ENCODE results near the gene ACOT2. TPM values are rescaled to one million over a fixed set of nuclear protein-coding genes. Genes with fewer than 3 reads are reported as not detected.

Gene ACOT2
- polyA plus RNA-seq, 1 experiment, result 70.2 TPM

DNA sequence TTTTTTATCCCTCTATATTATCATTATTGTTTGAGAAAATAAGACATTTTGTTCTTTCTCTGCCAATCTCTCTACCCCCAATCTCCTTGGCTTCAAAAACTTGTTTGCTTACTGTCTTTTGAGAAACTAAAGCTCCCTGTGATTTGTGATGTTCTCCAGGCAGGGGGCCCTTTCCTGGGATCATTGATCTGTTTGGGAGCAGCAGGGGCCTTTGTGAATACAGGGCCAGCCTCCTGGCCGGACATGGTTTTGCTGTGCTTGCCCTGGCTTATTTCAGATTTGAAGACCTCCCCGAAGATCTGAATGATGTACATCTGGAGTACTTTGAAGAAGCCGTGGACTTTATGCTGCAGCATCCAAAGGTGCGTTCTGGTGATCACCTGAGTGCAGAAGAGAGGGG is 47.8 kb downstream of the ACOT2 start:
- CTCF ChIA-PET, result interaction anchor here (0.6 to 1.6 kb wide), 2 partner anchors 9 to 11 kb away, joined by 3 to 6 read pairs; no protein-coding TSS in a partner anchor

DNA sequence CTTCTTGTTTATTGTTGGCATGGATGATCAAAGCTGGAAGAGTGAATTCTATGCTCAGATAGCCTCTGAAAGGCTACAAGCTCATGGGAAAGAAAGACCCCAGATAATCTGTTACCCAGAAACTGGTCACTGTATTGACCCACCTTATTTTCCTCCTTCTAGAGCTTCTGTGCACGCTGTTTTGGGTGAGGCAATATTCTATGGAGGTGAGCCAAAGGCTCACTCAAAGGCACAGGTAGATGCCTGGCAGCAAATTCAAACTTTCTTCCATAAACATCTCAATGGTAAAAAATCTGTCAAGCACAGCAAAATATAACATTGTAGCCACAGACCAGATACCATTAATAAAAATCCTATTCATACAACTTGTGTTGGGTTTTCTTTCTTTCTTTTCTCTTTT is 50.5 kb downstream of the ACOT2 start:
- DNase-seq (ENCODE audit: low read depth), result no peak
- ChIA-PET POLR2A (no interaction called here), CTCF (interaction anchor here (1.5 kb wide), 2 partner anchors 14 to 107 kb away, joined by 3 to 5 read pairs; no protein-coding TSS in a partner anchor)
- no peak overlapping the region for H3K4me3 ChIP-seq (ENCODE audit: low read depth, low read length)
- no peaks in the 10 kb centered on the region for H3K27me3 ChIP-seq (ENCODE audit: control insufficient read depth, insufficient read depth, low read length)
- TF ChIP-seq, protein P1, sequence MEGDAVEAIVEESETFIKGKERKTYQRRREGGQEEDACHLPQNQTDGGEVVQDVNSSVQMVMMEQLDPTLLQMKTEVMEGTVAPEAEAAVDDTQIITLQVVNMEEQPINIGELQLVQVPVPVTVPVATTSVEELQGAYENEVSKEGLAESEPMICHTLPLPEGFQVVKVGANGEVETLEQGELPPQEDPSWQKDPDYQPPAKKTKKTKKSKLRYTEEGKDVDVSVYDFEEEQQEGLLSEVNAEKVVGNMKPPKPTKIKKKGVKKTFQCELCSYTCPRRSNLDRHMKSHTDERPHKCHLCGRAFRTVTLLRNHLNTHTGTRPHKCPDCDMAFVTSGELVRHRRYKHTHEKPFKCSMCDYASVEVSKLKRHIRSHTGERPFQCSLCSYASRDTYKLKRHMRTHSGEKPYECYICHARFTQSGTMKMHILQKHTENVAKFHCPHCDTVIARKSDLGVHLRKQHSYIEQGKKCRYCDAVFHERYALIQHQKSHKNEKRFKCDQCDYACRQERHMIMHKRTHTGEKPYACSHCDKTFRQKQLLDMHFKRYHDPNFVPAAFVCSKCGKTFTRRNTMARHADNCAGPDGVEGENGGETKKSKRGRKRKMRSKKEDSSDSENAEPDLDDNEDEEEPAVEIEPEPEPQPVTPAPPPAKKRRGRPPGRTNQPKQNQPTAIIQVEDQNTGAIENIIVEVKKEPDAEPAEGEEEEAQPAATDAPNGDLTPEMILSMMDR (IDR thresholded peaks at IDR 0.05; ENCODE audit: insufficient read depth, low read depth, low read length), result no peak
- no peaks in the 10 kb centered on the region for H3K36me3 ChIP-seq (ENCODE audit: control insufficient read depth, insufficient read depth, low read length)

More for the DNA sequence above, 47.8 kb downstream of the ACOT2 start:
- H3K4me3 ChIP-seq (ENCODE audit: low read depth, low read length), result no peak overlapping the region
- no peak for DNase-seq (ENCODE audit: low read depth)
- TF ChIP-seq, protein P1 (IDR thresholded peaks at IDR 0.05; ENCODE audit: insufficient read depth, low read depth, low read length), result no peak
- POLR2A ChIA-PET, result no interaction called here
- H3K36me3 ChIP-seq (ENCODE audit: control insufficient read depth, insufficient read depth, low read length), result no peaks in the 10 kb centered on the region
- no peaks in the 10 kb centered on the region for H3K27me3 ChIP-seq (ENCODE audit: control insufficient read depth, insufficient read depth, low read length)

DNA sequence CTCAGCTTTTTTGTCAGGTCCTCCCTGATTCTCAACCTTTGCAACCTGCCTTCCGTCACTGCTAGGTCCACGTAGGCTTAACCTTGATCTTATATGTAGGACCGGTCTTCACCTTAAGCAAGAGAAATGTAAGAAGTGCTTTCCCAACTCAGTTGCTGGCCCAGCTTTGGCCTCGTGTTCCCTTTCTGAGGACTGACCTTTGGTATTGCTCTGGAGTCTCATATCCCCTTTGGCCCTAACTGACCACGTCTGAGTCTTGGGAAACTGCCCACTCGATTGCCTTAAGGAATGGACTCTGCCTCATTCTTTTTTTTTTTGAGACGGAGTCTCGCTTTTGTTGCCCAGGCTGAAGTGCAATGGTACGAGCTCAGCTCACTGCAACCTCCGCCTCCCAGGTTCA is 51.3 kb downstream of the ACOT2 start:
- no peak overlapping the region for H3K4me3 ChIP-seq (ENCODE audit: low read depth, low read length)
- ChIA-PET CTCF (no interaction called here), POLR2A (no interaction called here)
- H3K27me3 ChIP-seq (ENCODE audit: control insufficient read depth, insufficient read depth, low read length), result no peaks in the 10 kb centered on the region
- DNase-seq (ENCODE audit: low read depth), result no peak
- H3K36me3 ChIP-seq (ENCODE audit: control insufficient read depth, insufficient read depth, low read length), result no peaks in the 10 kb centered on the region
- TF ChIP-seq, protein P1 (IDR thresholded peaks at IDR 0.05; ENCODE audit: insufficient read depth, low read depth, low read length), result no peak

DNA sequence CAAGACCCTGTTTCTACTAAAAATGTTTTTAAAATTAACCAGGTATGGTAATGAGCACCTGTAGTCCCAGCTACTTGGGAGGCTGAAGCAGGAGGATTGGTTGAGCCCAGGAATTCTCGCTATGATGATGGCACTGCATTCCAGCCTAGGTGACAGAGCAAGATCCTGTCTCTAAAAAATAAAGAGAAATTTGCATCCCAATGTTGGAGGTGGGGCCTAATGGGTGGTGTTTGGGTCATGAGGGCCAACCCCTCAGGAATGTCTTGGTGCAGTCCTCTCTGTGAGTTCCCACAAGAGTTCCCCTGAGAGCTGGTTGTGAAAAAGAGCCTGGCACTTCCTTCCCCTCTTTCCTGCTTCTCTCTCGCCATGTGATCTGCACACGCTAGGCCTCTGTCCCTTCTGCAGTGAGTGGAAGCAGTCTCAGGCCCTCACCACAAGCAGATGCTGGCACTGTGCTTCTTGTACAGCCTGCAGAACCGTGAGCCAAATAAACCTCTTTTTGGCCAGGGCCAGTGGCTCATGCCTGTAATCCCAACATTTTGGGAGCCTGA is 54.6 kb downstream of the ACOT2 start:
- no peak for DNase-seq (ENCODE audit: low read depth)
- Histone ChIP-seq H3K27me3 (ENCODE audit: control insufficient read depth, insufficient read depth, low read length) (no peaks in the 10 kb centered on the region), H3K4me3 (ENCODE audit: low read depth, low read length) (no peak overlapping the region), H3K36me3 (ENCODE audit: control insufficient read depth, insufficient read depth, low read length) (no peaks in the 10 kb centered on the region)
- TF ChIP-seq, protein P1 (IDR thresholded peaks at IDR 0.05; ENCODE audit: insufficient read depth, low read depth, low read length), result no peak
- POLR2A ChIA-PET, result no interaction called here
- CTCF ChIA-PET, result no interaction called here

Other genes with a start within 250 kb of the ACOT2 start
- gene NUMB, start 110.7 kb upstream of the ACOT2 start, polyA plus RNA-seq (2011; rRNA removed), result 102 and 131 TPM in 2 replicates
- gene RIOX1, start 78.3 kb upstream of the ACOT2 start, polyA plus RNA-seq (2011; rRNA removed), result 7.5 and 8.5 TPM in 2 replicates
- gene ACOT1, start 32.1 kb upstream of the ACOT2 start, polyA plus RNA-seq (2011; rRNA removed), result 6.1 and 8.5 TPM in 2 replicates
- gene HEATR4, start 10.3 kb upstream of the ACOT2 start, polyA plus RNA-seq (2011; rRNA removed), result not detected in 2 replicates
- 0.67 and 0.82 TPM in 2 replicates for gene ACOT4, start 22.7 kb downstream of the ACOT2 start, polyA plus RNA-seq (2011; rRNA removed)
- not detected in 2 replicates for gene ACOT6, start 43.3 kb downstream of the ACOT2 start, polyA plus RNA-seq (2011; rRNA removed)
- gene DNAL1, start 75.8 kb downstream of the ACOT2 start, polyA plus RNA-seq (2011; rRNA removed), result 2.4 and 6.6 TPM in 2 replicates
- gene PNMA1, start 145.2 kb downstream of the ACOT2 start, polyA plus RNA-seq (2011; rRNA removed), result 8.8 and 11.6 TPM in 2 replicates

Measured in BJ (cell line).